Measurements from ENCODE around the gene ELK4. TPM values are rescaled to one million over a fixed set of nuclear protein-coding genes. Genes with fewer than 3 reads are reported as not detected.

ELK4 gene
- total RNA-seq, 1 donor from 2014 or later = 37.2 TPM

DNA sequence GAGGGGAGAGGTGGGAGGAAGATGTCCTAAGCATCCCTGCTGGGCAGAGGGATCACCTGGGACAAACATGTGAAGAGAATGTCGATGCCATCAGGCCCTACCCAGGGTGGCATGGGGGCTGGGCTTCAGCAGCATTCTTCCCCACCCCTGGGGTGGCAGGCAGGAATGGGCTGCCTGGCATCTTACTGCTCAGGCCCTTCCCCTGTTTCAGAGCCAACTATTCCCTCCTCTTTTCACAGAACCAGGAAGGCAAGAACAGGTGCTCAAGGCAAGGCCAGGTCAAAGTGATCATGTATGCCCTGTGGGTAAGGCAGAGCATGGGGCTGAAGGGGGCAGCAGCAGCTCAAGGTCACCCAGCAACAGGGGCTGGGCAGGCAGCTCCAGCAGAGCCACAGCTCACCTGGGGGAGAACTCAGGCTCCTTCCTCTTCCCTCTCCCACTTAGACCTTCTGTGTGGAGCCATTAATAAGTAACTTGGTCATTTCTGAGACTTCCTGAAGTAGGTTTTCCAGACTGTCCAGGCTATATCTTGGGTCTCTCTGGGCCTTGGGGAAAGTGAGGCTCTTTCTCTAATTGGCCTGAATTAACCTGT is 56.4 kb downstream of the ELK4 start:
- Mint-ChIP-seq H3K4me3 (ENCODE audit: unreplicated experiment) (no peak overlapping the region), H3K36me3 (ENCODE audit: low read depth) (no peaks in the 10 kb centered on the region), H3K27me3 (ENCODE audit: low read depth) (peaks cover 66% of the 10 kb centered on the region), H3K27ac (ENCODE audit: unreplicated experiment) (no peak overlapping the region), H3K4me1 (ENCODE audit: low read depth) (no peaks in the 10 kb centered on the region), H3K9me3 (ENCODE audit: low read depth) (no peaks in the 10 kb centered on the region)
- TF ChIP-seq, protein P1, sequence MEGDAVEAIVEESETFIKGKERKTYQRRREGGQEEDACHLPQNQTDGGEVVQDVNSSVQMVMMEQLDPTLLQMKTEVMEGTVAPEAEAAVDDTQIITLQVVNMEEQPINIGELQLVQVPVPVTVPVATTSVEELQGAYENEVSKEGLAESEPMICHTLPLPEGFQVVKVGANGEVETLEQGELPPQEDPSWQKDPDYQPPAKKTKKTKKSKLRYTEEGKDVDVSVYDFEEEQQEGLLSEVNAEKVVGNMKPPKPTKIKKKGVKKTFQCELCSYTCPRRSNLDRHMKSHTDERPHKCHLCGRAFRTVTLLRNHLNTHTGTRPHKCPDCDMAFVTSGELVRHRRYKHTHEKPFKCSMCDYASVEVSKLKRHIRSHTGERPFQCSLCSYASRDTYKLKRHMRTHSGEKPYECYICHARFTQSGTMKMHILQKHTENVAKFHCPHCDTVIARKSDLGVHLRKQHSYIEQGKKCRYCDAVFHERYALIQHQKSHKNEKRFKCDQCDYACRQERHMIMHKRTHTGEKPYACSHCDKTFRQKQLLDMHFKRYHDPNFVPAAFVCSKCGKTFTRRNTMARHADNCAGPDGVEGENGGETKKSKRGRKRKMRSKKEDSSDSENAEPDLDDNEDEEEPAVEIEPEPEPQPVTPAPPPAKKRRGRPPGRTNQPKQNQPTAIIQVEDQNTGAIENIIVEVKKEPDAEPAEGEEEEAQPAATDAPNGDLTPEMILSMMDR (IDR thresholded peaks at IDR 0.05) = no peak
- DNase-seq (ENCODE audit: low spot score) = no peak

DNA sequence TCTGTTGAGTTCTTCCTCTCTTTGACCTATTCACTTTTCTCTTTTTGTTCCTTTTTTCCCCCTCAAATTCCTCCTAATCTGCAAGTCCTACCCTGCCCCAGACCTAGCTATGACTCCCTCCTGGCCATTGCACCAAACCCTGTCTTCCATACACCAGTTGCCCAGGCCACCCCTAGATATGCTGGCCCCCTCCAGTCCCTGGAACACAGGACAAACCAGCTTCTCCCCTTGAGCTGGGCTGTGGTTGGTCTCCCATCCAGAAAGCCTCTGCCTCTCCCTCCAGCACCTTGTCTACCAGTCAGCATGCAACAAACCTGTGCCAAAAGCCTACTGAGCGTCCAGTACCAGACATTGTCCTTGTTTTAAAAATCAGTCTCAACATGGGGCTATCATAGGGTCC is 59.4 kb downstream of the ELK4 start:
- no peaks in the 10 kb centered on the region for H3K36me3 Mint-ChIP-seq (ENCODE audit: low read depth)
- peaks cover 61% of the 10 kb centered on the region for H3K27me3 Mint-ChIP-seq (ENCODE audit: low read depth)
- no peak overlapping the region for H3K4me3 Mint-ChIP-seq (ENCODE audit: unreplicated experiment)
- no peaks in the 10 kb centered on the region for H3K9me3 Mint-ChIP-seq (ENCODE audit: low read depth)
- no peak overlapping the region for H3K27ac Mint-ChIP-seq (ENCODE audit: unreplicated experiment)
- TF ChIP-seq, protein P1 (IDR thresholded peaks at IDR 0.05) = no peak
- DNase-seq (ENCODE audit: low spot score) = peak; percentile 22
- H3K4me1 Mint-ChIP-seq (ENCODE audit: low read depth) = peaks cover 3% of the 10 kb centered on the region

DNA sequence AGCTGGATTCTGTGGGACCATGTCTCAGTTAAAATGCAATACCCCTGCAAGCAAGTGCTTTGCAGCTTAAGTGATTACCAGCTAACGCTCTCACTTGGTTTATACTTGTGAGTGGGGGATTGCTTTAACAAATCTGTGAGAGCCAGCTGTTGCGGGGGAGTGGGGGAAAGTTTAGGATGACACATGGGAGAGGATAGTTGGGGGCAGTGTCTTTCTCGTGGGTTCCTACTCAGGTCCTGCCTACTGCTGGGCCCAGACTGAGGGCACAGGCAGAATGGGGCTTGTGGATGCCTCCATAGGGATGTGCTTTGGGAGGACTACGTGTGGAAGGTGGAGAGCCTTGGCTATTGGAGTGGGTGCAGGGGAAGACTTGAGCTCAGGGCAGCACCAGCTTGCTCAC is 60.1 kb downstream of the ELK4 start:
- Mint-ChIP-seq H3K27ac (ENCODE audit: unreplicated experiment) (no peak overlapping the region), H3K9me3 (ENCODE audit: low read depth) (no peaks in the 10 kb centered on the region), H3K27me3 (ENCODE audit: low read depth) (peaks cover 63% of the 10 kb centered on the region), H3K36me3 (ENCODE audit: low read depth) (no peaks in the 10 kb centered on the region), H3K4me1 (ENCODE audit: low read depth) (peaks cover 3% of the 10 kb centered on the region), H3K4me3 (ENCODE audit: unreplicated experiment) (no peak overlapping the region)
- peak; percentile 39 for DNase-seq (ENCODE audit: low spot score)
- TF ChIP-seq, protein P1 (IDR thresholded peaks at IDR 0.05) = no peak

DNA sequence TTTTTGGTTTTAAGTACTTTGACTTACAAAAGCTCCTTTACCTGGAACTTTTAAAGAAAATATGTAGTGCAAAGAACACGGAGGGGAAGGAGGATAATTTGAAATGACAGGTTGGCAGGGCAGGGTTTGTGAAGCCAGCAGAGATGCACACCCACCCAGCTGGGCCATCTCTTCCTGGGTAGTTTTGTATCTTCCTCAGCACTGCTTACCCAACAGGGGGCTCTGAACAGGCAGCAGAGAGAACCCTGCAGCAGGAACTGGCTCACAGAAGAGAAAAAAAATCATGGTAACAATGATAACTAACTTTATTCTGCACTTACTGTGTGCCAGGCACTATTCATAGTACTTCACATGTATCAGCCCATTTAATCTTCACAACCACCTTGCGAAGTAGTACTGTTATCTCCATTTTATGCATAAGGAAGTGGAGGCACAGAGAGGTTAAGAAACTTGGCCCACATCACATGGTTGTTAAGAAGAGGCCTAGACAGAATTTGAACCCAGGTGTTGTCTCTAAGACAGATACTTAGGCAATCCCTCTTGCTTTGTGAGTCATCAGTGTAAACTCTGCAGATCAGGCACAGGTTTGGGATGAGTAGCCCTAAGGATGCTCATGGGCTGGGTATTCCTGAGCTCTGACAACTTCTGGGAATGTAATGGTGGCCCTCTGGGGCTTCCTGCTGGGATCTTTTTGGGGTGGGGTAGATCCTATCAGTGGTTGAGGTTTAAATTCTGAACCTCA is 60.8 kb downstream of the ELK4 start:
- TF ChIP-seq, protein P1 (IDR thresholded peaks at IDR 0.05) = no peak
- DNase-seq (ENCODE audit: low spot score) = no peak
- Mint-ChIP-seq H3K27ac (ENCODE audit: unreplicated experiment) (no peak overlapping the region), H3K36me3 (ENCODE audit: low read depth) (no peaks in the 10 kb centered on the region), H3K27me3 (ENCODE audit: low read depth) (peaks cover 61% of the 10 kb centered on the region), H3K9me3 (ENCODE audit: low read depth) (no peaks in the 10 kb centered on the region), H3K4me1 (ENCODE audit: low read depth) (peaks cover 3% of the 10 kb centered on the region), H3K4me3 (ENCODE audit: unreplicated experiment) (no peak overlapping the region)

DNA sequence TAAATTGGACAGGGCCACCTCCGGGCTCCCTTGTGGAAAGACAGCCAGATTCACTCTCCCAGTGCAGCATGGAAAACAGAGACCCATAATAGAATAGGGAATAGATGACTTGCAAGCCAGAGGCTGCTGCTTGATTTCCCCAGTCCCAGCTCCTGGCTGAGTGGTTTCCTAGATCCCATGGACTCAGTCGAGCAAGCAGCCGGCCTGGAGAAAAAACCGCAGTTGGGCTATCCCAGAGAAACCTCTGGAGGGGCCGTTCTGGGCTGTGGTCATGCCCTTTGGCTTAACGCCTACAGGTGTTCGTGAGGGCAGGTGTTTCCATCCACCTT is 61.7 kb downstream of the ELK4 start:
- H3K4me3 Mint-ChIP-seq (ENCODE audit: unreplicated experiment) = no peak overlapping the region
- TF ChIP-seq, protein P1 (IDR thresholded peaks at IDR 0.05) = no peak
- H3K4me1 Mint-ChIP-seq (ENCODE audit: low read depth) = peaks cover 3% of the 10 kb centered on the region
- H3K36me3 Mint-ChIP-seq (ENCODE audit: low read depth) = no peaks in the 10 kb centered on the region
- peak; percentile 60 for DNase-seq (ENCODE audit: low spot score)
- no peak overlapping the region for H3K27ac Mint-ChIP-seq (ENCODE audit: unreplicated experiment)
- H3K27me3 Mint-ChIP-seq (ENCODE audit: low read depth) = peaks cover 68% of the 10 kb centered on the region
- no peaks in the 10 kb centered on the region for H3K9me3 Mint-ChIP-seq (ENCODE audit: low read depth)
